ENCODE data around the gene ZNF511. TPM values are rescaled to one million over a fixed set of nuclear protein-coding genes. Genes with fewer than 3 reads are reported as not detected.

The ZNF511 gene
- total and polyA plus RNA-seq, 2 of the 4 experiments (the other 2 are of a cell fraction): 13.6 to 32.6 TPM

GRCh38 chr10:133310399-133310755, 1.7 kb downstream of the ZNF511 start:
- Histone ChIP-seq H3K9ac (ENCODE audit: low read depth, low read length) (no peak overlapping the region), H2AFZ (replicated peaks; ENCODE audit: low read length, poor library complexity) (no peak overlapping the region), H4K91ac (ENCODE audit: insufficient read depth, low read depth, low read length) (no peak overlapping the region), H3K4ac (ENCODE audit: low read depth, low read length) (no peak overlapping the region), H3K56ac (ENCODE audit: extremely low read depth, insufficient read depth, low read length) (no peak overlapping the region), H3K27ac (ENCODE audit: insufficient read depth, low read length) (no peak overlapping the region), H3K4me2 (ENCODE audit: low read depth, low read length) (no peak overlapping the region), H2BK15ac (ENCODE audit: low read depth, low read length) (no peak overlapping the region), H3K4me1 (ENCODE audit: control insufficient read depth, insufficient read depth, low read length) (peaks cover 8% of the 10 kb centered on the region), H2BK5ac (ENCODE audit: low read depth, low read length, poor library complexity, severe bottlenecking) (no peak overlapping the region), H3K4me3 (ENCODE audit: insufficient read depth, low read depth, low read length) (no peak overlapping the region), H4K20me1 (ENCODE audit: insufficient read depth, low read length) (peaks cover 28% of the 10 kb centered on the region), H3K27me3 (ENCODE audit: control insufficient read depth, insufficient read depth, low read length) (no peaks in the 10 kb centered on the region), H3K23ac (ENCODE audit: low read depth, low read length) (no peak overlapping the region), H3K36me3 (ENCODE audit: control insufficient read depth, insufficient read depth, low read length) (peaks cover 14% of the 10 kb centered on the region; the same call in 1 of the 2 replicates), H4K8ac (ENCODE audit: low read depth in 2 of 2, low read length in 2 of 2) (no peak overlapping the region), H2BK120ac (ENCODE audit: low read depth, low read length) (no peak overlapping the region), H3K18ac (ENCODE audit: low read depth, low read length) (no peak overlapping the region), H2BK20ac (ENCODE audit: low read depth, low read length) (no peak overlapping the region), H2AK9ac (replicated peaks; ENCODE audit: low read depth, low read length, poor library complexity) (no peak overlapping the region), H2AK5ac (ENCODE audit: low read depth, low read length) (no peak overlapping the region), H3K14ac (replicated peaks; ENCODE audit: low read depth, low read length) (no peak overlapping the region), H4K5ac (ENCODE audit: low read depth, low read length) (no peak overlapping the region), H3K9me1 (ENCODE audit: insufficient read depth, low read length) (peaks cover 14% of the 10 kb centered on the region; the same call in 1 of the 2 replicates), H3K79me1 (ENCODE audit: low read depth in 1 of 2, low read length in 2 of 2) (peaks cover 7 to 37% of the 10 kb centered on the region in 2 experiments), H3K9me3 (ENCODE audit: control insufficient read depth, insufficient read depth, low read length) (no peaks in the 10 kb centered on the region)
- no peak for TF ChIP-seq RAD21 (IDR thresholded peaks at IDR 0.05; ENCODE audit: low read length)
- TF ChIP-seq NFE2L2 (IDR thresholded peaks at IDR 0.05; ENCODE audit: low read depth, low read length): no peak
- no peak for TF ChIP-seq CEBPB (IDR thresholded peaks at IDR 0.05; ENCODE audit: low read depth, low read length)
- CTCF ChIA-PET: no interaction called here
- DNase-seq: no peak
- POLR2A ChIA-PET (ENCODE audit: unreplicated experiment): no interaction called here
- no TSS peak for BruUV-seq (replicated peaks)
- intact Hi-C loops (cut with micrococcal nuclease): no loop called here
- in situ Hi-C loops (cut with MboI; ENCODE audit: low sequenced_read_pairs): no loop called here
- dilution Hi-C loops (cut with HindIII; ENCODE audit: low sequenced_read_pairs, unreplicated experiment): no loop called here
- WGBS, 2 experiments (ENCODE audit: extremely low coverage in 2 of 2, insufficient read length in 1 of 2): 99% methylated on average over 14 of the region's 16 CpGs; no CpG with 5 or more reads in 1 of the 2 experiments
- no peak for ATAC-seq (ENCODE audit: low read depth)
